H1 (cell line): ENCODE results near the gene GNAS. TPM values are rescaled to one million over a fixed set of nuclear protein-coding genes. Genes with fewer than 3 reads are reported as not detected.

Experiments
- CTCF ChIA-PET: fragments of 300-600 bp; sonication (Branson Sonifier 250); formaldehyde crosslinking; loops from one replicate; lab custom pipeline; 2021; ENCODE audit not compliant: partially characterized antibody; lab: Charles Lee
- POLR2A ChIA-PET: fragments of 300-600 bp; sonication (Branson Sonifier 250); formaldehyde crosslinking; loops from one replicate; lab custom pipeline; 2021; ENCODE audit warnings: inconsistent platforms; ENCODE audit not compliant: partially characterized antibody; lab: Charles Lee
- DNase-seq, 2 experiments: peaks; one replicate each; pipeline versions ENCODE4 v3.0.0 to v3.0.0-alpha.2; 2010 to 2022; ENCODE audit warnings: low spot score in 2 of 2, low read depth in 1 of 2, mixed read lengths in 1 of 2
- FAIRE-seq: peaks from 2 replicates; lab custom pipeline; 2011; peaks lifted over from hg19 to GRCh38; lab: Jason Lieb, UNC
- H2AFZ ChIP-seq: 2 replicates; pipeline ENCODE4 v1.8.1; 2012; ENCODE audit warnings: low read length, inconsistent platforms
- H2AK5ac ChIP-seq: 2 replicates; pipeline ENCODE4 v1.6.1; 2013; ENCODE audit warnings: low read depth, low read length
- H2BK120ac ChIP-seq: replicated peaks from 2 replicates; pipeline ENCODE3; 2013; ENCODE audit warnings: low read depth, low read length, inconsistent platforms
- H2BK12ac ChIP-seq: 2 replicates; pipeline ENCODE4 v1.6.1; 2013; ENCODE audit warnings: low read depth, low read length
- H2BK15ac ChIP-seq: 2 replicates; pipeline ENCODE4 v1.6.1; 2013; ENCODE audit warnings: low read length
- H2BK20ac ChIP-seq: 2 replicates; pipeline ENCODE4 v1.6.1; 2013; ENCODE audit warnings: low read length
- H2BK5ac ChIP-seq: 2 replicates; pipeline ENCODE4 v1.6.1; 2013; ENCODE audit warnings: low read depth, low read length
- H3K14ac ChIP-seq: 2 replicates; pipeline ENCODE4 v1.6.1; 2013; ENCODE audit warnings: inconsistent platforms; ENCODE audit not compliant: insufficient read length
- H3K18ac ChIP-seq: 2 replicates; pipeline ENCODE4 v1.6.1; 2013; ENCODE audit warnings: low read length; ENCODE audit errors: extremely low read depth
- H3K23ac ChIP-seq: 2 replicates; pipeline ENCODE4 v1.6.1; 2013; ENCODE audit warnings: inconsistent platforms; ENCODE audit not compliant: insufficient read length
- H3K23me2 ChIP-seq: 2 replicates; pipeline ENCODE4 v1.6.1; 2013; ENCODE audit warnings: low read depth, low read length
- H3K27ac ChIP-seq: 2 replicates; pipeline ENCODE4 v1.6.1; 2011; ENCODE audit warnings: low read depth, low read length, inconsistent platforms
- H3K27me3 ChIP-seq, 4 experiments: replicated peaks in 1 of 4; 1 replicate in 1 of 4; 2 replicates in 3 of 4; pipeline versions ENCODE4 v1.6.1 to v1.8.1; 2011 to 2013; ENCODE audit warnings: low read length in 3 of 4, mild to moderate bottlenecking in 3 of 4, inconsistent platforms in 2 of 4, mixed read lengths in 2 of 4, moderate library complexity in 1 of 4; ENCODE audit not compliant: control insufficient read depth in 3 of 4, insufficient read depth in 3 of 4; ENCODE audit errors: extremely low read depth in 1 of 4
- H3K36me3 ChIP-seq, 4 experiments: 2 replicates each; pipeline versions ENCODE4 v1.6.1 to v1.8.1; 2011 to 2013; ENCODE audit warnings: mild to moderate bottlenecking in 4 of 4, low read length in 3 of 4, moderate library complexity in 2 of 4, control low read depth in 1 of 4, inconsistent platforms in 1 of 4; ENCODE audit not compliant: insufficient read depth in 4 of 4, control insufficient read depth in 2 of 4
- H3K4ac ChIP-seq: replicated peaks from 2 replicates; pipeline ENCODE3; 2013; ENCODE audit warnings: low read length, low read depth, mixed read lengths, inconsistent platforms; ENCODE audit not compliant: insufficient read length
- H3K4me1 ChIP-seq, 4 experiments: replicated peaks in 1 of 4; 1 replicate in 1 of 4; 2 replicates in 3 of 4; pipeline versions ENCODE4 v1.6.1 to v1.8.1; 2011 to 2013; ENCODE audit warnings: low read length in 3 of 4, inconsistent platforms in 2 of 4, mixed read lengths in 1 of 4; ENCODE audit not compliant: insufficient read depth in 4 of 4, control insufficient read depth in 3 of 4
- H3K4me2 ChIP-seq, 2 experiments: 2 replicates each; pipeline versions ENCODE4 v1.6.1 to v1.8.1; 2011 to 2013; ENCODE audit warnings: low read depth in 2 of 2, low read length in 2 of 2, control low read depth in 1 of 2, inconsistent platforms in 1 of 2, mild to moderate bottlenecking in 1 of 2; ENCODE audit not compliant: insufficient read depth in 1 of 2
- H3K4me3 ChIP-seq, 4 experiments: fragments of 200-600, 300-600 bp in 1 of 4; sonication (generic), shearing (Covaris generic), sonication (Bioruptor Twin) in 1 of 4; 2 replicates each; pipeline versions ENCODE4 v1.5.1 to v1.8.1; 2011 to 2016; ENCODE audit warnings: low read length in 4 of 4, low read depth in 3 of 4, control low read depth in 2 of 4, inconsistent platforms in 2 of 4, mild to moderate bottlenecking in 2 of 4, mixed read lengths in 1 of 4, moderate library complexity in 1 of 4; ENCODE audit not compliant: insufficient read depth in 2 of 4; ENCODE audit errors: extremely low read depth in 1 of 4
- H3K56ac ChIP-seq: replicated peaks from 2 replicates; pipeline ENCODE3; 2013; ENCODE audit warnings: low read depth, mild to moderate bottlenecking, mixed read lengths, low read length, inconsistent platforms; ENCODE audit not compliant: insufficient read length
- H3K79me1 ChIP-seq: 2 replicates; pipeline ENCODE4 v1.6.1; 2013; ENCODE audit warnings: low read depth, low read length, control low read depth
- H3K79me2 ChIP-seq, 2 experiments: 2 replicates each; pipeline versions ENCODE4 v1.6.1 to v1.8.1; 2012 to 2013; ENCODE audit warnings: low read length in 2 of 2, mild to moderate bottlenecking in 2 of 2, inconsistent platforms in 1 of 2; ENCODE audit not compliant: insufficient read depth in 2 of 2, control insufficient read depth in 1 of 2
- H3K9ac ChIP-seq, 4 experiments: replicated peaks in 1 of 4; 1 replicate in 1 of 4; 2 replicates in 3 of 4; pipeline versions ENCODE4 v1.6.1 to v1.8.1; 2011 to 2013; ENCODE audit warnings: low read depth in 3 of 4, low read length in 3 of 4, control low read depth in 2 of 4, mild to moderate bottlenecking in 2 of 4, moderate library complexity in 2 of 4, inconsistent platforms in 1 of 4; ENCODE audit errors: extremely low read depth in 1 of 4
- H3K9me3 ChIP-seq, 2 experiments: 2 replicates each; pipeline versions ENCODE4 v1.6.1 to v1.8.1; 2012 to 2013; ENCODE audit warnings: mild to moderate bottlenecking in 2 of 2, moderate library complexity in 2 of 2, control low read depth in 1 of 2, inconsistent platforms in 1 of 2, low read depth in 1 of 2, low read length in 1 of 2, mixed read lengths in 1 of 2; ENCODE audit not compliant: insufficient read depth in 2 of 2
- H4K20me1 ChIP-seq, 2 experiments: replicated peaks in 1 of 2; 2 replicates each; pipeline versions ENCODE3 to v1.8.1; 2011 to 2013; ENCODE audit warnings: inconsistent platforms in 2 of 2, low read length in 2 of 2, mild to moderate bottlenecking in 1 of 2; ENCODE audit not compliant: insufficient read depth in 2 of 2, control insufficient read depth in 1 of 2
- H4K5ac ChIP-seq: 2 replicates; pipeline ENCODE4 v1.6.1; 2013; ENCODE audit warnings: low read length, low read depth, mixed read lengths, inconsistent platforms; ENCODE audit not compliant: insufficient read length
- H4K8ac ChIP-seq: 2 replicates; pipeline ENCODE4 v1.8.0; 2013; ENCODE audit warnings: mild to moderate bottlenecking, moderate library complexity, low read length, inconsistent platforms; ENCODE audit not compliant: insufficient read depth; ENCODE audit errors: extremely low read depth
- H4K91ac ChIP-seq: replicated peaks from 2 replicates; pipeline ENCODE3; 2013; ENCODE audit warnings: low read length, mixed read lengths, inconsistent platforms; ENCODE audit not compliant: insufficient read length
- BACH1 ChIP-seq: IDR thresholded peaks from 2 replicates; pipeline ENCODE4 v1.6.1; 2012; ENCODE audit warnings: low read length, improper control_type of control experiment
- CHD2 ChIP-seq: IDR thresholded peaks from 2 replicates; pipeline ENCODE4 v1.6.1; 2012; ENCODE audit warnings: low read length, improper control_type of control experiment
- RXRA ChIP-seq: IDR thresholded peaks from 2 replicates; pipeline ENCODE4 v1.6.1; 2011; ENCODE audit warnings: low read depth, mild to moderate bottlenecking, low read length, moderate library complexity; ENCODE audit not compliant: insufficient read depth
- TEAD4 ChIP-seq: IDR thresholded peaks from 2 replicates; pipeline ENCODE4 v1.6.1; 2012; ENCODE audit warnings: low read depth, low read length, inconsistent platforms, mixed read lengths
- WGBS, 2 experiments: shearing (Covaris generic) in 1 of 2; methylation state at CpG; one replicate each; pipeline versions ENCODE4 v1.1.6 to v1.1.7; 2013 to 2015; ENCODE audit warnings: low lambda C conversion rate in 2 of 2, mixed read lengths in 2 of 2, inconsistent platforms in 1 of 2, low coverage in 1 of 2, missing lambda C conversion rate in 1 of 2; ENCODE audit not compliant: insufficient replicate concordance in 2 of 2, insufficient coverage in 1 of 2, insufficient read length in 1 of 2; ENCODE audit errors: extremely low coverage in 1 of 2, missing lambda C conversion rate in 1 of 2; 5-methylcytosine and 5-hydroxymethylcytosine counted together
- polyA plus RNA-seq, 7 experiments: library from polyadenylated mRNA; depleted of rRNA in 3 of 7; stranded (reverse) in 5 of 7; unstranded in 2 of 7; fragments of >200 nt in 5 of 7; fragments of 200-250 nt in 2 of 7; gene quantifications; 1 replicate in 5 of 7; 2 replicates in 1 of 7; 4 replicates in 1 of 7; pipeline versions ENCODE4 v1.2.1 to v1.2.3, GENCODE V29; 2011 to 2013; ENCODE audit warnings: missing spikeins in 2 of 7, mixed read lengths in 2 of 7
- total RNA-seq: library from RNA; stranded (reverse); fragmentation: NEBNext Ultra II Directional; extraction: Animal tissue kit (Norgen Biotek cat#: 25700); gene quantifications from 2 replicates; pipeline ENCODE4 v1.2.1, GENCODE V29; 2021

The GNAS gene
- total and polyA plus RNA-seq, 2 of the 8 experiments (the other 6 are each of a cell fraction or from before 2014, with no cell fraction given) = 989 to 1,613 TPM

DNA sequence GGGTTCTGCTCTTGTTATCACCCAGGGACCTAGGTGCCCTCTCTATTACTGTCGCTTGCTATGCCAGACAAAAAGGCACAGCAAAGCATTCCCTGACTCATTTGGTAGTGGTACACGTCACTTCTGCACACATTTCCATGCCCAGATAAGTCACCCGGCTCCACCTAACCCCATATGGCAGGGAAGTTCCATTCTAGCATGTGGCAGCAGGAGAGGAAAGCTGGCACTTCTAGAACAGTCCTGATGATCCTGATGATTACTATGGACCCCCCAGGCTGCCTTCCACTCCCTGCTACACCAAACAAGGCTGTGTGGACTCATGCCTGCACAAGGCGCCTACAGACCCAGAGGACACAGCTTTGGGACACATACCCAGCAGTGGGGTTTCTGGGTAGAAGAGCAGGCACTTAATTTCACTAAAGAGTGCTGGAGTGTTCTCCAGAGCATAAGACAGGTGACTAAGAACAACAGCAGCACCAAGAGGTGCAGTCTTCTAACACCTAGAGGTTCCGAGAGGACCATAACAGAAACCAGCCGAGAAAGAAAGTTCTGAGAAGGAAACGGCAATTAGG is 75.1 kb downstream of the GNAS start:
- Histone ChIP-seq H2AK5ac (no peak overlapping the region), H3K36me3 (no peaks in the 10 kb centered on the region), H3K18ac (no peak overlapping the region), H3K4me3 (no peak overlapping the region), H2BK12ac (no peak overlapping the region), H4K91ac (no peak overlapping the region), H2BK20ac (no peak overlapping the region), H3K79me1 (no peaks in the 10 kb centered on the region), H3K4me2 (no peak overlapping the region), H4K8ac (no peak overlapping the region), H4K5ac (no peak overlapping the region), H3K9me3 (no peaks in the 10 kb centered on the region; a peak in 1 of 4 replicates), H3K23ac (no peak overlapping the region), H3K27ac (no peak overlapping the region), H3K14ac (no peak overlapping the region), H4K20me1 (no peaks in the 10 kb centered on the region), H3K23me2 (no peaks in the 10 kb centered on the region; the same call in 1 of the 2 replicates), H3K9ac (no peak overlapping the region), H2BK120ac (no peak overlapping the region), H2AFZ (no peak overlapping the region), H3K4ac (no peak overlapping the region), H2BK5ac (no peak overlapping the region), H3K27me3 (no peaks in the 10 kb centered on the region; a peak in 1 of 7 replicates), H3K79me2 (no peaks in the 10 kb centered on the region), H3K56ac (no peak overlapping the region), H3K4me1 (no peaks in the 10 kb centered on the region), H2BK15ac (no peak overlapping the region)
- POLR2A ChIA-PET = no interaction called here
- CTCF ChIA-PET = interaction anchor here (1.6 kb wide), 2 partner anchors 23 to 528 kb away, joined by 5 read pairs; no protein-coding TSS in a partner anchor
- no peak for FAIRE-seq
- TF ChIP-seq CHD2 = no peak
- TF ChIP-seq BACH1 = no peak
- no peak for TF ChIP-seq TEAD4
- no peak for TF ChIP-seq RXRA
- 88% methylated on average over 7 of the region's 7 CpGs; no CpG with 5 or more reads in 1 of the 2 experiments for WGBS, 2 experiments
- DNase-seq = no peak
